T47D (cell line): Measurements from ENCODE around the gene CPNE1.
A peak's percentile ranks its signal among the peaks of the same experiment; 100 is the strongest.
"Not testable (repeated sequence)": the region's sequence is repeated elsewhere in the genome, so short reads cannot be mapped to it uniquely, and the experiment has no call there.

Experiments
- DNase-seq, 2 experiments: peaks; one replicate each; pipeline versions ENCODE4 v3.0.0 to v3.0.0-alpha.2; 2011 to 2012; ENCODE audit warnings: low read depth in 1 of 2, low spot score in 1 of 2
- JUND ChIP-seq: IDR thresholded peaks from 2 replicates; pipeline ENCODE4 v1.6.1; 2012; ENCODE audit warnings: low read depth
- in situ Hi-C: cut with HindIII; loops from 2 replicates; pipeline ENCODE4 v1.10.0; 2016; ENCODE audit warnings: low sequenced_read_pairs, low pct_unique_long_range_greater_than_20kb

CPNE1 gene

DNA sequence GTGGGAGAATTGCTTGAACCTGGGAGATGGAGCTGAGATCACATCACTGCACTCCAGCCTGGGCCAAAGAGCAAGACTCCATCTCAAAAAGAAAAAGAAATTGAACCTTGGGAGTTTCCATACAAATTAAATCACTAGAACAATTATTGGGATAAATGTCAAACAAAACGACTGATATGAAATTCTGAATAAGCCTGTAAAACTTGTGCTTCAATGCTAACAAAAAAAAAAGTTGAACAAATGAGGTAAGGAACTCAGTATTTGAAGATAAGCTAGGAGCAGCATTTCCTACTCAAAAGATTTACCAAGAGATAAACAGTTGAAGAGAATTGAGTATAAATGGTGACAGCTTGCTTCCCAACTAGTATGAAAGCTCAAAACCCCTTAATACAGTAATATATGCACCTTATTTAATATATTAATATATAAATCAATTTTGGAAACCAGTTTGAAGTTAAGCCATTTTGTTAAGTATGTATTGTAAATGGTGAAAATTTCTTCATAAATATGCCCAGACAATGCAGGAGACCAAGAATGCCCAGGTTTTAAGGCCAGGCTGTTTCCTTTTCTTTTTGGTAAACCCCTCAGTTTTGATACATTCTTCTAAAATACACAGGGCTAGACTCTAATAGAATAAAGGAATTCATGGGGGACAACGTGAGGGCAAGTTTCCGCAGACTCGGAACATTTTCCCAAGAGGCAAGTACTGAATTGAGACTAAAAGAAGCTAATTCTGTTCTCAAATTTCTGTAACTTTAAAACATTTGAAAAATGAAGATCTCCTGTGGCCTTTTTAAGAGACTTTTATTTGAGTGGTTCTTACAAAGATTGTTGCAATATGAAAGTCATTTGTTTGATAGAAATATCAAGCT, 38.4 kb upstream of the CPNE1 start:
- DNase-seq: no peak
- TF ChIP-seq JUND: no peak
- in situ Hi-C loops: no loop called here

DNA sequence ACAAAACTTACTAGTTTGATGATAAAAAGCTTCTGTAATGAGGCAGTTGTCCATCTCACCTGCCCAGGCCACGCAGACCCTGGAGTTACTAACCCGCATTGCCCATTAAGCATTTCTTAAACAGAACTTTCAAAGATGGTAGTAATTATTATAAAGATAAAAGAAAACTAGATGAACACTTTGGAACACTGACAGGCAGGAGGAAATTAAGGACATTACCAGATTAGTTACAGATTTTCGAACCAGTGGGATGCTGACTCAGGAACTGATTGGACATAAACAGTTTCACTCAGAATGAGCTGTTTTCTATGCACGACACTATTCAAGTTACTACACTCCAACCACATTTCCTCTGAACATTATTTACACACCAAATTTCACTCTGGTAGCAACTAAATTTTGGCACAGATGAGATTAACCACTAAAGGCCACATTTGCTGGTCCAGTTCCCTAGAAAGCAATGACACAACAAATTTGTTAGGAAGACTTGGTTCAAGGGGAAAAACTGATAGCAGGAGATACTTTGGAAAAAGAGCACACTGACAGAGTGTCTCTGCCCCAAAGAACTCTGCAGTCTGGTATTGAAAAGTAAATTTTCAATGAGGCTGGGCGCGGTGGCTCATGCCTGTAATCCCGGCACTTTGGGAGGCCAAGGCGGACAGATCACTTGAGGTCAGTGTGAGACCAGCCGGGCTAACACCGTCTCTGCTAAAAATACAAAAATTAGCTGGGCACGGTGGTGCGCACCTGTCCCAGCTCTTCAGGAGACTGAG, 37.5 kb upstream of the CPNE1 start:
- no peak; the same call in 1 of the 2 replicates for TF ChIP-seq JUND
- no peak for DNase-seq
- in situ Hi-C loops: no loop called here

DNA sequence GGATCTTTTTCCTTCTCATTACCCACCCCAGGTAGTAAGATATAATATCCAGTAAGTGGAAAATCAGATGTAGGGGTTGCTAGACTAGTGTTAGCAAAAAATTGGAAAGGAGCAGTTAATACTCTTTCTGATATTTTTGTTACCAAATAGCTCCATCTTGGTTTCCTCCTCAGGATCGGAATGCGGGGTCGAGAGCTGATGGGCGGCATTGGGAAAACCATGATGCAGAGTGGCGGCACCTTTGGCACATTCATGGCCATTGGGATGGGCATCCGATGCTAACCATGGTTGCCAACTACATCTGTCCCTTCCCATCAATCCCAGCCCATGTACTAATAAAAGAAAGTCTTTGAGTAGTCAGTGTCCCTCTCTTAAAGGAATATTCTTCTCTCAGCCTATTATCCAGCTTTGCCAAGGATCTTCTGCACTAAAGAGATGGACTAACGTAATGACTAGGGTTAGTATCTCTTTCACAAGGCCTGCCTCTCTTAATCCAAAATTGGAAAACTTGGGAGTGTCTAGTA, 36.0 kb upstream of the CPNE1 start:
- peak; percentile 31; the same call in 1 of the 2 replicates for TF ChIP-seq JUND
- in situ Hi-C loops: no loop called here
- DNase-seq: no peak

DNA sequence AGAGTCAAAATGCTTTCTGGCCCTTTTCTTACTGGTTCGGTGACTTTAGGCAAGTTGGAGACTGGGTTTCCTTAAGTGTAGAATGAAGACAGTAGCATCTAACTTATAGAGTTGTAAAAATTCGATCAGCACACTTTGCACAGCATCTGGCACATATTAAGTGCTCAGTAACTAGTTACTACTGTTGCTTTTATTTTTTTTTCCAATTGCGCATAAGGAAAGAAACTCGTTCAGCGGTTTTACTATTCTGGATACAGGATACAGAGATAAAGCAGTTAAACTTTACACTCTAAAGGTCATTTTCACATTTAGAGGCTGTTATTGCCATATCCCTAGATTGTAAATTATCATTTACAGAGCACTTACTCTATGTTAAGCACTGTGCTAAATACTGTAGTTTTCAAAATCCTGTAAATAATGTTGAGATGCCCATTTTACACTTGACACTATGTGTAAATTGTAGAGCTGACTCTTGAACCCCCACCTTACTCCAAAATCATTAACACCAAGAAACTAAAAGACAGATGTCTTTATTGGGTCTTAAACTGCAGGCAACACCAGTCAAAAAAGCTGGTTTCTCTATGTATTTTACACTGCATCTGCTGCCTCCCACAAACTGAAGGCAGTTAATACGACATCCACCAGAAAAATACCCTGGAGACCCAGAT, 35.4 kb upstream of the CPNE1 start:
- 0 out of 2 replicates have a peak, but pooled peaks have one; percentile 11 for TF ChIP-seq JUND
- no peak for DNase-seq
- in situ Hi-C loops: no loop called here

DNA sequence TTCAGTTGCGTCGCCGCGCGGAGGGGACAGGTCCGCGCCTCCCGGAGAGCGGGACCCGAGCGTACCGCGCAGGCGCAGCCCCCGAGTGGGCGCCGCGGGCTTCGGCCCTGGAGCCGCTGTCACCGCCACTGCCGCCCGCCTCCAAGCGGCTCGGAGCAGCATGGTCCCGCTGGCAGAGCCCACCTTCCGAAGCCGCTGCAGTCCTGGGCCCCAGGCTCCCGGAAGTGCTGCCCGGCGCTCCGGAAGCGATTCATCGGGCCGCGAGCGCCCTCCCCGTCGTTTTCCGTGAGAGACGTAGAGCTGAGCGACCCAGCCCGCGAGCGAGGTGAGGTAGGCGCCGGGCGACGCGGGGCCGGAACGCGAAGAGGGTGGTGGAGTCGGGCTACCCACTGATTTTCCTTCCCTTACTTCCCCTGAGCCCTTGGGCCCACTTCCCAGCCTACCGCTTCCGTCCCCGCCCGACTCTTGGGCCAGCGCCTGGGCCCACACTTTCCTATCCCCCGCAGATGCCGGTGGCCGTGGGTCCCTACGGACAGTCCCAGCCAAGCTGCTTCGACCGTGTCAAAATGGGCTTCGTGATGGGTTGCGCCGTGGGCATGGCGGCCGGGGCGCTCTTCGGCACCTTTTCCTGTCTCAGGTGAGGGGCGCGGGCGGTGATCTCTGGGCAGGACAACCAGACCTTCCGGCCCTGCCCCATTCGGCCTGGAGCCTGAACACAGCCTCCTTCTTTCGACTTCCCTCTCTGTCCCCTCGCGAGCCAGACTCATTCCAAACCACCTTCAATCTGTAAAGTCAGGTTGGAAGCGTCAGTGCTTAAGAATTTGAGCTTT, 34.6 kb upstream of the CPNE1 start, which contains the start of the genes NFS1 and ROMO1:
TSS of gene NFS1 (minus strand) at position 226 of the 830 bp plus-strand sequence. CDS start at position 162, 64 bp downstream.
TSS of gene ROMO1 (plus strand) at position 279 of the 830 bp plus-strand sequence. CDS start at position 507, 228 bp downstream.
- in situ Hi-C loops: no loop called here
- DNase-seq: peak; percentile 91 to 96
- TF ChIP-seq JUND: no peak

DNA sequence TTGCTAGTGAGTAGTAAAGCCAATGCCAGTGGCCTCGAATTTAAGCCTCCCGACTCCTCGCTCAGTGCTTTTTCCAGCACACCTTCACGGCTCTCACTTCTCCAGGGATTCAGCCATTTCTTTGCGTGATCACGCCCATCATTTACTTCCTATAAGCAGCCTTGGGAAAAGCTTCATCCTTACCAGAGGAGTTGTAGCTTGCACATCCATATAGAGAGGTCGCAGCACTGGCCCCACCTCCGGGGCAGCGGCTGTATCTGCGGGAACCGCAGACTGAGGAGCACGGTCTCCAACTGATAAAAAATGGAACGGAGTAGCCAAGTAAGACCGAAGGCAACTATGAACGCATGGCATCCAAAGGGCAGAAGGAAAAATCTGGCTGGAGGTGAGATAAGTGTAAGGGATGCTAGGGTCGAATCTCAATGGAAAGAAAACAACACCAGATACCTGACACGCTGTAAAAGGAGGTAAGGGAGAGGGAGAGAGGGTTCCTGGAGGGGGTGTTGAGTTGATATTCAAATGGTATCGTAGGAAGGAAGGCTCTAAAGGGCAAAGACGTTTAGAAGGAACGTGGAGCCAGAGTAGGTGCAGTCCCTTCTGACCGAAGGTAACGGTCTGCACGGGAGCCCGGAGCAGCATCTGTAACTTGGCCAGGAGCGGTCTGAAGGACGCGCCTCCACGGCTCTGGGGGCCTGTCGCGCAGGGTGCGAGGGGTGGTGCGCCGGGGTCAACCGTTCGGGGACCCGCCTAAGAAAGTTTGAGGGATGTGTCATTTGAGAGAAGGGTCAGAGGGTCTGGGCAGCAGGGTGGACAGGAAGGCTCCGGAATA, 33.8 kb upstream of the CPNE1 start:
- DNase-seq: no peak
- TF ChIP-seq JUND: no peak

DNA sequence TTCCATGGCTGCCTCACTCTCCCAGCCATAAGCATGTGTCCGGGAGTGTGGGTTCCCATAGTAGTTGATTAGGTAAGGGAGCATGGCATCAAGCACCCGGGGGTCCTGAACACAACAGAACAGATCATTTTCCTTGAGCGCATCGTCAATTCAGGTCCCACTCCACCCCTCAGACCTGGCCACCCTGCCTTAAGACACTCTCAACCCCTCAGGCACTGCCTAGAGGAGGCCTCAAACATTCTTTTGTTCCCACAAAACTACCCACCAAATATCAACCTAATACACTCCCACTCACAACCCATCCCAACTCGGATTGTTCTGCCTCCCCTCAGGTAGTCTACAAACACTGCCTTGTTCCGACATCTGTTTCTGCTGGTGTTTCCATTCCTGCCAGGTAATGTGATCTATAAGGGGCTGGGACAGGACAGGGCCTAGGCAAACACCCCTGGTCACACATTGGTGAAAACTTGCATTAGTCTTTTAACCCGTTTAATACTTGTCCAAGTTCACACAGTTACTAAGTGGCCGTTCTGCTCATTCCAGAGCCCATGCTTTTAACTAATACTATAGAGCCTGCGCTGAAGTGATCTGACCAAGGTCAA, 33.1 kb upstream of the CPNE1 start:
- no peak for TF ChIP-seq JUND
- DNase-seq: no peak
- in situ Hi-C loops: no loop called here

More for the DNA sequence above, 33.8 kb upstream of the CPNE1 start:
- in situ Hi-C loops: no loop called here

DNA sequence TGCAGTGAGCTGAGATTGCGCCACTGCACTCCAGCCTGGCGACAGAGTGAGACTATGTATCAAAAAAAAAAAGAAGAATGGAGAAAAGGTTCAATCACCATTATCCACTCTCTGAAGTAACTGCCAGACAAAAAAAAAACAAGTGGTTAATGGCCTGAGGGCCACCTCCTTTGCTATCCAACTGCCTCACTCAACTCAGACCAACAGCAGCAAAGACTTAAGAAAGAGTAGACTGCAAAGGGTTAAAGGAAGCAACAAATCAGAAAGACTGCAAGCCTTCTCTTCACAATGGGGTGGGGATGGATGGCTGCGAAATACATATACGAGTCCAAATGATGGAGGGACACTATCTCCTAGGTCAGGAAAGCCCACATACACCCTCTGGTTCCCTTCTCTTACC, 31.3 kb upstream of the CPNE1 start:
- in situ Hi-C loops: no loop called here
- no peak for TF ChIP-seq JUND
- DNase-seq: no peak

DNA sequence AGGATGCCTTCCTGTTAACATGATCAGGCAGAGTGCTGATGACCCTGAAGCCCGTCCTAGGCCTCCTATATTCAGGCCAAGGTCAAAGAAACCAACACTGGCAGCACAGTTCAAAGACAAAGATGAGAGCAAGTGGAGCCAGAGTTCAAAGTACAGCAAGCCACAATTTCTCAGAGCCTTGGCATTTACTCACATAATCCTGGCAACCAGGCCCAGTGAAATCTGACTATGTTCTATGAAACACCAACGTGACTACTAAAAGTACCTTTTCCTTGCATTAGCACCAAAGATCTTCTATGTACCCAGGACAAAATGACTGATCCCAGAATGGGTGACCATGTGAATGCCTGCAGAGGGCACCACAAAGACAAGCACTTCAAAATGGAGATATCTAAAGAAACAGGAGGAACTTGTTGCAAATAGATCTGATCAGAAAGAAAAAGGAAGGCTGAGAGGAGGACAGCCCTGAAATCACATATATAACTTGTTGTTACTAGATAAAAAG, 30.6 kb upstream of the CPNE1 start:
- in situ Hi-C loops: no loop called here
- TF ChIP-seq JUND: no peak
- DNase-seq: no peak

DNA sequence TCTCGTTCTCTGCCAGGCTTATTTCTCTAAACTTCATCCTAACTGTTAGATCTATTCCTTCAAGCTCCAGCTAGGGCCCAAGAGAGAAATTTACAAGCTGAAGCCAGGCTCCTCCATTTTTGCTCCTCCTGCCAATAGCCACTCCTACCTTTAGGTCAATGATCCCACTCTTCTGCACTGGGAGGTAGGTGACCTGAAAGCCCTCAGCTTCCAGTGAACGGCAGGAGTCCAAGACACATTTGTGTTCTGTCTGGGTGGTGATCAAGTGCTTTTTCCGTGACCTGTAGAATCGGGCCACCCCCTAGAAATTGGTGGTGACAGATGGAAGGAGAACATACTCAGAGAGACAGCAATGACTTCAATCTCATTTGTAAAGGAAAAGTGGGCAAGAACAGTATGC, 25.6 kb upstream of the CPNE1 start:
- no peak for DNase-seq
- in situ Hi-C loops: no loop called here
- TF ChIP-seq JUND: no peak

DNA sequence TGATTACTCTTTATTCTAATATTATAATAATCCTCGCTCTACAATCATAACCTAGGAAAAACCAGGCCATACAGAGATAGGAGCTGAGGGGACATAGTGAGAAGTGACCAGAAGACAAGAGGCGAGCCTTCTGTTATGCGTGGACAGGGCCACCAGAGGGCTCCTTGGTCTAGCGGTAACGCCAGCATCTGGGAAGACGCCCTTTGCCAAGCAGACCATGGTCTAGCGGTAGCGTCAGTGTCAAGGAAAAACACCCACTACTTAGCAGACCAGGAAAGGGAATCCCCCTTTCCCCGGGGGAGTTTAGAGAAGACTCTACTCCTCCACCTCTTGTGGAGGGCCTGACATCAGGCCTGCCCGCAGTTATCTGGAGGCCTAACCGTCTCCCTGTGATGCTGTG, 22.2 kb upstream of the CPNE1 start:
- peak in 1 of 2 experiments; percentile 80 for DNase-seq
- in situ Hi-C loops: not testable (repeated sequence)

DNA sequence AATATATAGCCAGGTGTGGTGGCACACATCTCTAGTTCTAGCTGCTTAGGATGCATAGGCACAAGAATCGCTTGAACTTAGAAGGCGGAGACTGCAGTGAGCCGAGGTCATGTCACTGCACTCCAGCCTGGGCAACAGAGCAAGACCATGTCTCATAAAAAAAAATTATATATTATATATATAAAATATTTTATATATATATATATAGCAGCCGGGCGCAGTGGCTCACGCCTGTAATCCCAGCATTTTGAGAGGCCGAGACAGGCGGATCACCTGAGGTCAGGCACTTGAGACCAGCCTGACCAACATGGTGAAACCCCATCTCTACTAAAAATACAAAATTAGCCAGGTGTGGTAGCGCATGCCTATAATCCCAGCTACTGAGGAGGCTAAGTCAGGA, 20.7 kb upstream of the CPNE1 start:
- in situ Hi-C loops, DNase-seq: not testable (repeated sequence)
